Neural progenitor cell (in vitro differentiated cells): ENCODE measurements around the gene ANKRD30BL. TPM values are rescaled to one million over a fixed set of nuclear protein-coding genes. Genes with fewer than 3 reads are reported as not detected.
"Not testable (repeated sequence)": the region's sequence is repeated elsewhere in the genome, so short reads cannot be mapped to it uniquely, and the experiment has no call there.

Source experiments
- DNase-seq: peaks from one replicate; pipeline ENCODE4 v3.0.0-alpha.2; 2016; ENCODE audit warnings: low spot score
- H2AFZ ChIP-seq: fragments of 200-600 bp; sonication (generic); replicated peaks from 2 replicates; pipeline ENCODE4 v1.6.1; 2016; ENCODE audit warnings: antibody characterized with exemption
- H3F3A ChIP-seq: fragments of 200-600 bp; sonication (generic); 2 replicates; pipeline ENCODE4 v1.6.1; 2016; ENCODE audit warnings: antibody characterized with exemption, low read depth
- H3K27ac ChIP-seq: fragments of 200-600 bp; sonication (generic); 2 replicates; pipeline ENCODE4 v1.5.1; 2016; ENCODE audit warnings: mild to moderate bottlenecking
- H3K27me3 ChIP-seq: fragments of 200-600 bp; sonication (generic); 2 replicates; pipeline ENCODE4 v1.6.1; 2016; ENCODE audit warnings: mild to moderate bottlenecking, moderate library complexity
- H3K36me3 ChIP-seq: fragments of 200-600 bp; sonication (generic); 2 replicates; pipeline ENCODE4 v1.5.1; 2016
- H3K4me1 ChIP-seq: fragments of 200-600 bp; sonication (generic); 2 replicates; pipeline ENCODE4 v1.6.1; 2016; ENCODE audit warnings: mixed run types
- H3K4me2 ChIP-seq: fragments of 200-600 bp; sonication (generic); 2 replicates; pipeline ENCODE4 v1.6.1; 2016
- H3K4me3 ChIP-seq: fragments of 200-600 bp; sonication (generic); 2 replicates; pipeline ENCODE4 v1.5.1; 2016
- H3K79me2 ChIP-seq: fragments of 200-600 bp; sonication (generic); 2 replicates; pipeline ENCODE4 v1.6.1; 2016; ENCODE audit warnings: low read depth
- H3K9ac ChIP-seq: fragments of 200-600 bp; sonication (generic); 2 replicates; pipeline ENCODE4 v1.6.1; 2016
- H3K9me3 ChIP-seq: fragments of 200-600 bp; sonication (generic); 2 replicates; pipeline ENCODE4 v1.5.1; 2016; ENCODE audit warnings: low read depth
- H4K20me1 ChIP-seq: fragments of 200-600 bp; sonication (generic); 2 replicates; pipeline ENCODE4 v1.6.1; 2016; ENCODE audit warnings: low read depth
- H3K27ac Mint-ChIP-seq: 3 replicates; pipeline ENCODE4 v1.8.0; 2021; ENCODE audit warnings: mixed read lengths
- H3K27me3 Mint-ChIP-seq: 2 replicates; pipeline ENCODE4 v1.8.0; 2022; ENCODE audit warnings: low read depth, mild to moderate bottlenecking, inconsistent platforms, moderate library complexity, mixed read lengths; ENCODE audit not compliant: insufficient read depth
- H3K36me3 Mint-ChIP-seq: 3 replicates; pipeline ENCODE4 v1.8.0; 2021; ENCODE audit warnings: mixed read lengths
- H3K4me1 Mint-ChIP-seq: 3 replicates; pipeline ENCODE4 v1.8.0; 2021; ENCODE audit warnings: mixed read lengths
- H3K4me3 Mint-ChIP-seq: 3 replicates; pipeline ENCODE4 v1.8.0; 2021; ENCODE audit warnings: mild to moderate bottlenecking, moderate library complexity, mixed read lengths
- H3K9me3 Mint-ChIP-seq: 3 replicates; pipeline ENCODE4 v1.8.0; 2020; ENCODE audit warnings: mixed read lengths
- CTCF ChIP-seq: fragments of 200-600 bp; sonication (generic); IDR thresholded peaks from 2 replicates; pipeline ENCODE4 v1.5.1; 2017; ENCODE audit warnings: antibody characterized with exemption, mild to moderate bottlenecking
- small RNA-seq: library from RNA; depleted of rRNA; stranded (forward); fragments of <200 nt; gene quantifications from one replicate; pipeline ENCODE3, GENCODE V24; 2015
- total RNA-seq: library from RNA; depleted of rRNA; stranded (reverse); fragments of >200 nt; gene quantifications from 2 replicates; pipeline ENCODE4 v1.2.3, GENCODE V29; 2015; ENCODE audit warnings: low replicate concordance

The ANKRD30BL gene
- total RNA-seq, 1 donor from 2014 or later, result not detected

GRCh38 chr2:132146774-132147173 is 15.0 kb downstream of the ANKRD30BL start:
- H3K4me2 ChIP-seq, H3K9ac ChIP-seq, H2AFZ ChIP-seq, H3K27ac Mint-ChIP-seq, H4K20me1 ChIP-seq, H3F3A ChIP-seq, H3K79me2 ChIP-seq, H3K9me3 ChIP-seq, H3K4me3 Mint-ChIP-seq, H3K4me3 ChIP-seq, H3K36me3 Mint-ChIP-seq, H3K36me3 ChIP-seq, H3K27me3 Mint-ChIP-seq, H3K4me1 ChIP-seq, H3K27ac ChIP-seq, H3K4me1 Mint-ChIP-seq, H3K9me3 Mint-ChIP-seq, H3K27me3 ChIP-seq: not testable (repeated sequence)
- peak; percentile 72 for TF ChIP-seq CTCF
- peak; percentile 76 for DNase-seq

Small RNA genes lying within 50 kb of the gene (small RNA-seq; reads per million reads assigned to genes)
- gene RNU6-1132P, result not detected
